ENCODE data around the gene STARD10. TPM values are rescaled to one million over a fixed set of nuclear protein-coding genes. Genes with fewer than 3 reads are reported as not detected.

The STARD10 gene
- total and polyA plus RNA-seq, 9 of the 15 experiments (the other 6 are each of a cell fraction or from before 2014, with no cell fraction given) = 0.15 to 52.9 (median 32.3) TPM

GRCh38 chr11:72758690-72759389 lies 35.0 kb downstream of the STARD10 start (continued):
- TF ChIP-seq ZNF318 (IDR thresholded peaks at IDR 0.05; ENCODE audit: borderline replicate concordance in 1 of 2, low read depth in 1 of 2) (0 out of 4 replicates have a peak, but pooled peaks of 1 of the 2 experiments have one; percentile 63), GMEB1 (CRISPR knock-in tag; IDR thresholded peaks at IDR 0.05) (0 out of 2 replicates have a peak, but pooled peaks have one; percentile 28), THRB (CRISPR knock-in tag; conservative IDR thresholded peaks at IDR 0.05) (0 out of 2 replicates have a peak, but pooled peaks have one; percentile 55), CEBPG (CRISPR knock-in tag; IDR thresholded peaks at IDR 0.05) (no peak; the same call in none of the 2 replicates), CEBPG (tag; conservative IDR thresholded peaks at IDR 0.05 in 1 of 2, IDR thresholded peaks at IDR 0.05 in 1 of 2) (peak in 1 of 2 experiments; percentile 63; a peak in 1 of 4 replicates), DNMT1 (IDR thresholded peaks at IDR 0.05) (no peak), ZBTB34 (CRISPR knock-in tag; IDR thresholded peaks at IDR 0.05) (no peak), PCBP2 (IDR thresholded peaks at IDR 0.05; ENCODE audit: low read depth, low read length, poor library complexity, severe bottlenecking) (no peak), TSC22D4 (tag; IDR thresholded peaks at IDR 0.05) (no peak), TGIF2 (CRISPR knock-in tag; IDR thresholded peaks at IDR 0.05) (no peak), RAD51 (IDR thresholded peaks at IDR 0.05; ENCODE audit: borderline replicate concordance, low read depth) (peak; percentile 63), NR4A1 (CRISPR knock-in tag; IDR thresholded peaks at IDR 0.05) (no peak), NR4A1 (tag; IDR thresholded peaks at IDR 0.05) (no peak), FOXK1 (CRISPR knock-in tag; IDR thresholded peaks at IDR 0.05; ENCODE audit: borderline replicate concordance) (0 out of 2 replicates have a peak, but pooled peaks have one; percentile 20)

All from K562 (cell line).